ENCODE measurements around the gene SH3RF3.

SH3RF3 gene

GRCh38 chr2:109172556-109173105 is 43.6 kb downstream of the SH3RF3 start:
- H3K36me3 ChIP-seq (ENCODE audit: control insufficient read depth, insufficient read depth, low read length): no peaks in the 10 kb centered on the region
- DNase-seq (ENCODE audit: extremely low read depth, insufficient read length): no peak
- no peak for TF ChIP-seq CTCF (IDR thresholded peaks at IDR 0.05; ENCODE audit: insufficient read depth, low read length, poor library complexity, severe bottlenecking)
- H3K27me3 ChIP-seq (replicated peaks; ENCODE audit: control insufficient read depth, insufficient read depth, low read length): no peaks in the 10 kb centered on the region; the same call in 1 of the 2 replicates
- H3K4me3 ChIP-seq (replicated peaks; ENCODE audit: low read depth, low read length): no peak overlapping the region

- Histone ChIP-seq H3K4me3 (replicated peaks; ENCODE audit: low read depth, low read length) (no peak overlapping the region), H3K27me3 (replicated peaks; ENCODE audit: control insufficient read depth, insufficient read depth, low read length) (no peaks in the 10 kb centered on the region; the same call in 1 of the 2 replicates), H3K36me3 (ENCODE audit: control insufficient read depth, insufficient read depth, low read length) (no peaks in the 10 kb centered on the region)
- no peak for TF ChIP-seq CTCF (IDR thresholded peaks at IDR 0.05; ENCODE audit: insufficient read depth, low read length, poor library complexity, severe bottlenecking)
- no peak for DNase-seq (ENCODE audit: extremely low read depth, insufficient read length)
Observed at GRCh38 chr2:109173311-109174171, 44.5 kb downstream of the SH3RF3 start.

- no peak for TF ChIP-seq CTCF (IDR thresholded peaks at IDR 0.05; ENCODE audit: insufficient read depth, low read length, poor library complexity, severe bottlenecking)
- DNase-seq (ENCODE audit: extremely low read depth, insufficient read length): no peak
- Histone ChIP-seq H3K36me3 (ENCODE audit: control insufficient read depth, insufficient read depth, low read length) (no peaks in the 10 kb centered on the region), H3K27me3 (replicated peaks; ENCODE audit: control insufficient read depth, insufficient read depth, low read length) (no peaks in the 10 kb centered on the region; the same call in 1 of the 2 replicates), H3K4me3 (replicated peaks; ENCODE audit: low read depth, low read length) (no peak overlapping the region)
Observed at GRCh38 chr2:109174214-109174613, 45.2 kb downstream of the SH3RF3 start.

- Histone ChIP-seq H3K27me3 (replicated peaks; ENCODE audit: control insufficient read depth, insufficient read depth, low read length) (no peaks in the 10 kb centered on the region; the same call in 1 of the 2 replicates), H3K4me3 (replicated peaks; ENCODE audit: low read depth, low read length) (no peak overlapping the region), H3K36me3 (ENCODE audit: control insufficient read depth, insufficient read depth, low read length) (no peaks in the 10 kb centered on the region)
- no peak for DNase-seq (ENCODE audit: extremely low read depth, insufficient read length)
- no peak for TF ChIP-seq CTCF (IDR thresholded peaks at IDR 0.05; ENCODE audit: insufficient read depth, low read length, poor library complexity, severe bottlenecking)
Observed at GRCh38 chr2:109174626-109175349, 45.8 kb downstream of the SH3RF3 start.

- no peak overlapping the region for H3K4me3 ChIP-seq (replicated peaks; ENCODE audit: low read depth, low read length)
- H3K27me3 ChIP-seq (replicated peaks; ENCODE audit: control insufficient read depth, insufficient read depth, low read length): no peaks in the 10 kb centered on the region; the same call in 1 of the 2 replicates
- H3K36me3 ChIP-seq (ENCODE audit: control insufficient read depth, insufficient read depth, low read length): no peaks in the 10 kb centered on the region
- no peak for TF ChIP-seq CTCF (IDR thresholded peaks at IDR 0.05; ENCODE audit: insufficient read depth, low read length, poor library complexity, severe bottlenecking)
- DNase-seq (ENCODE audit: extremely low read depth, insufficient read length): no peak
Observed at GRCh38 chr2:109175350-109175678, 46.3 kb downstream of the SH3RF3 start.
